ENCODE data around the gene DNAH6.

DNA sequence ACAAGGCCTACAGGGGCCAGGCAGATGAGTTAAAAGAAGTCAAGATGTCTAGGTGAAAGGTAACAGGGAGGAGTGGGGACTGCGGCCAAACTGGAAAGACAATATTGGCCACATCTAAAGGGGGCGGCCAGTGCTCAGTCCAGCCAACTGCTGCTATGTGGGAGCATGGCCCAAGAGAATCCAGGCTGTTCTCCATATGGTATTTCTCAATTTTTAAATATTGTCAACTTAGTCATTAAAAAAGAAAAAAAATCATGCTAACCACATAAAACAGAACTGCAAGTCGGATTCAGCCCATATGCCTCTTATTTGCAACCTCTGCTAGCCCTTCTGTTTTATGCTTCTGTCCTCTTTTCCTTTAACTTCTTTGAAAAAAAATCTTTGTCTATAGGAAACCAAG is 349.8 kb downstream of the DNAH6 start:
- TF ChIP-seq, protein P1, sequence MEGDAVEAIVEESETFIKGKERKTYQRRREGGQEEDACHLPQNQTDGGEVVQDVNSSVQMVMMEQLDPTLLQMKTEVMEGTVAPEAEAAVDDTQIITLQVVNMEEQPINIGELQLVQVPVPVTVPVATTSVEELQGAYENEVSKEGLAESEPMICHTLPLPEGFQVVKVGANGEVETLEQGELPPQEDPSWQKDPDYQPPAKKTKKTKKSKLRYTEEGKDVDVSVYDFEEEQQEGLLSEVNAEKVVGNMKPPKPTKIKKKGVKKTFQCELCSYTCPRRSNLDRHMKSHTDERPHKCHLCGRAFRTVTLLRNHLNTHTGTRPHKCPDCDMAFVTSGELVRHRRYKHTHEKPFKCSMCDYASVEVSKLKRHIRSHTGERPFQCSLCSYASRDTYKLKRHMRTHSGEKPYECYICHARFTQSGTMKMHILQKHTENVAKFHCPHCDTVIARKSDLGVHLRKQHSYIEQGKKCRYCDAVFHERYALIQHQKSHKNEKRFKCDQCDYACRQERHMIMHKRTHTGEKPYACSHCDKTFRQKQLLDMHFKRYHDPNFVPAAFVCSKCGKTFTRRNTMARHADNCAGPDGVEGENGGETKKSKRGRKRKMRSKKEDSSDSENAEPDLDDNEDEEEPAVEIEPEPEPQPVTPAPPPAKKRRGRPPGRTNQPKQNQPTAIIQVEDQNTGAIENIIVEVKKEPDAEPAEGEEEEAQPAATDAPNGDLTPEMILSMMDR (conservative IDR thresholded peaks at IDR 0.05 in 1 of 2, IDR thresholded peaks at IDR 0.05 in 1 of 2; ENCODE audit: extremely low read depth in 1 of 2, insufficient read depth in 1 of 2, low read depth in 1 of 2, low read length in 2 of 2), result no peak
- no peak for TF ChIP-seq EZH2 (IDR thresholded peaks at IDR 0.05; ENCODE audit: borderline replicate concordance, low read length)

Measured in mammary epithelial cell (primary cell).